Loucy (cell line): ENCODE data around the gene SLC1A4.

Source experiments
- H2AFZ ChIP-seq: fragments of 200-600 bp; sonication (generic); 2 replicates; pipeline ENCODE4 v1.6.0; 2016; ENCODE audit warnings: antibody characterized with exemption, mild to moderate bottlenecking, low read length, moderate library complexity
- H3F3A ChIP-seq: fragments of 200-600 bp; 2 replicates; pipeline ENCODE4 v1.6.0; 2016; ENCODE audit warnings: antibody characterized with exemption, low read depth, mild to moderate bottlenecking
- H3K27me3 ChIP-seq: fragments of 200-600 bp; sonication (generic); 2 replicates; pipeline ENCODE4 v1.6.1; 2014; ENCODE audit warnings: low read length, mild to moderate bottlenecking; ENCODE audit not compliant: insufficient read depth, poor library complexity, severe bottlenecking
- H3K36me3 ChIP-seq: fragments of 200-600 bp; sonication (generic); 2 replicates; pipeline ENCODE4 v1.6.1; 2016; ENCODE audit warnings: low read length; ENCODE audit not compliant: insufficient read depth
- H3K4me1 ChIP-seq: fragments of 200-600 bp; sonication (generic); 2 replicates; pipeline ENCODE4 v1.5.1; 2014; ENCODE audit warnings: low read length, mild to moderate bottlenecking; ENCODE audit not compliant: insufficient read depth, poor library complexity, severe bottlenecking
- H3K4me2 ChIP-seq: fragments of 200-600 bp; sonication (generic); 2 replicates; pipeline ENCODE4 v1.6.0; 2014; ENCODE audit warnings: antibody characterized with exemption, low read length, low read depth, mild to moderate bottlenecking; ENCODE audit not compliant: poor library complexity, severe bottlenecking
- H3K4me3 ChIP-seq: fragments of 200-600 bp; sonication (generic); 2 replicates; pipeline ENCODE4 v1.5.1; 2014; ENCODE audit warnings: low read length, mild to moderate bottlenecking, mixed read lengths; ENCODE audit not compliant: poor library complexity, severe bottlenecking
- H3K79me2 ChIP-seq: fragments of 200-600 bp; sonication (generic); 2 replicates; pipeline ENCODE4 v1.6.1; 2014; ENCODE audit warnings: low read length; ENCODE audit not compliant: insufficient read depth
- H3K9ac ChIP-seq: fragments of 200-600 bp; sonication (generic); 2 replicates; pipeline ENCODE4 v1.6.0; 2014; ENCODE audit warnings: mild to moderate bottlenecking, low read depth, low read length, moderate library complexity; ENCODE audit not compliant: poor library complexity, severe bottlenecking
- H3K9me2 ChIP-seq: fragments of 200-600 bp; sonication (generic); replicated peaks from 2 replicates; pipeline ENCODE4 v1.6.1; 2016; ENCODE audit warnings: low read depth, low read length, mixed read lengths
- H3K9me3 ChIP-seq: fragments of 200-600 bp; sonication (generic); 2 replicates; pipeline ENCODE4 v1.6.1; 2014; ENCODE audit warnings: mild to moderate bottlenecking, antibody characterized with exemption, low read length, low read depth; ENCODE audit not compliant: insufficient read depth
- H4K20me1 ChIP-seq: fragments of 200-600 bp; sonication (generic); 2 replicates; pipeline ENCODE4 v1.6.0; 2014; ENCODE audit warnings: antibody characterized with exemption, low read length, mild to moderate bottlenecking; ENCODE audit not compliant: insufficient read depth, poor library complexity, severe bottlenecking
- EZH2phosphoT487 ChIP-seq: fragments of 200-600 bp; IDR thresholded peaks from 2 replicates; pipeline ENCODE4 v1.6.1; 2018; ENCODE audit warnings: antibody characterized with exemption, mild to moderate bottlenecking, moderate library complexity, borderline replicate concordance
- TF ChIP-seq, protein P1 (sequence below): fragments of 200-600 bp; sonication (generic); conservative IDR thresholded peaks from 2 replicates; pipeline ENCODE4 v1.5.1; 2014; ENCODE audit warnings: mild to moderate bottlenecking, antibody characterized with exemption, low read length

Gene SLC1A4

DNA sequence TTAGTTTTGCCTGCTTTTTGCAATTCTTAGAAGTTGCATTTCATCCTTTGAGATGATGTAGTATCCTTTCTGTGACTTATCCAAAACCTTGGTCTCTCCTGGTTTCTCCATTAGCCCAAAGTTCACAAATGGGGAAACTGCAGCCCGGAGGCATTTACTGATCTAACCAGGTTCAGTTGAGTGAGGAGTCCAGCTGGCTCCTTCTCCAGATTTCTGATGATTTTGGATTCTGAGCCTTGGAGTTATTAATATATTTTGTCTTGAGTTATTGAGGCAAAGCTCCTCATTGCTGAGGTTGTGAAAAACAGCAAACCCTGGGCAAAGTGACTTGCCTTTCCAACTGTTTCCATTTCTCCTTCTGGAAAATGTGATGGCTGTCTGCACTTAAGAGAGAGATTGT lies 1.7 kb downstream of the SLC1A4 start:
- H4K20me1 ChIP-seq: peaks cover 43% of the 10 kb centered on the region

DNA sequence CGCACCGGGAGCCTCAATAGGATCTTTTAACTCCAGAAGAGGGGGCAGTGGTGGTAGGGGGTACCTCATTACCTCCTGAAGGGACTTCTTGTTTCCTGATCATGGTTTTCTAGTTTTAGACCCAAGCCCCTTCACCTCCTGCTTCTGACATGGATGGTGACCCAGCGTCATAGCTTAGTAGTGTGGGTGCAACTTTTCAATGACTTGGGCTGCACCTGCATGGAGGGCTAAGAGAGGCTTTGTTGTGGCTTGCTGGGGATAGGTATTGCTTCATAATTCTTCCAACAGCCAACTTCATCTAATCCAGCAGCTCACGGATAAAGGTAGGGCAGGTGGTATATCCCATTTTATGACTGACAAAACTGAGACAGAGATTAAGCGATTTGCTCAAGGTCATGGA lies 3.0 kb downstream of the SLC1A4 start:
- peak overlapping the region; percentile 54 for H3K9ac ChIP-seq
- H3K27me3 ChIP-seq: no peaks in the 10 kb centered on the region
- H2AFZ ChIP-seq: no peak overlapping the region
- H3K79me2 ChIP-seq: peaks cover 83% of the 10 kb centered on the region
- no peaks in the 10 kb centered on the region for H3F3A ChIP-seq
- H3K4me3 ChIP-seq: peak overlapping the region; percentile 64
- TF ChIP-seq, protein P1, sequence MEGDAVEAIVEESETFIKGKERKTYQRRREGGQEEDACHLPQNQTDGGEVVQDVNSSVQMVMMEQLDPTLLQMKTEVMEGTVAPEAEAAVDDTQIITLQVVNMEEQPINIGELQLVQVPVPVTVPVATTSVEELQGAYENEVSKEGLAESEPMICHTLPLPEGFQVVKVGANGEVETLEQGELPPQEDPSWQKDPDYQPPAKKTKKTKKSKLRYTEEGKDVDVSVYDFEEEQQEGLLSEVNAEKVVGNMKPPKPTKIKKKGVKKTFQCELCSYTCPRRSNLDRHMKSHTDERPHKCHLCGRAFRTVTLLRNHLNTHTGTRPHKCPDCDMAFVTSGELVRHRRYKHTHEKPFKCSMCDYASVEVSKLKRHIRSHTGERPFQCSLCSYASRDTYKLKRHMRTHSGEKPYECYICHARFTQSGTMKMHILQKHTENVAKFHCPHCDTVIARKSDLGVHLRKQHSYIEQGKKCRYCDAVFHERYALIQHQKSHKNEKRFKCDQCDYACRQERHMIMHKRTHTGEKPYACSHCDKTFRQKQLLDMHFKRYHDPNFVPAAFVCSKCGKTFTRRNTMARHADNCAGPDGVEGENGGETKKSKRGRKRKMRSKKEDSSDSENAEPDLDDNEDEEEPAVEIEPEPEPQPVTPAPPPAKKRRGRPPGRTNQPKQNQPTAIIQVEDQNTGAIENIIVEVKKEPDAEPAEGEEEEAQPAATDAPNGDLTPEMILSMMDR: no peak
- no peak for TF ChIP-seq EZH2phosphoT487
- H3K9me2 ChIP-seq: no peaks in the 10 kb centered on the region
- H3K4me2 ChIP-seq: peak overlapping the region; percentile 99
- peaks cover 65% of the 10 kb centered on the region for H3K4me1 ChIP-seq
- no peaks in the 10 kb centered on the region for H3K36me3 ChIP-seq
- no peaks in the 10 kb centered on the region for H3K9me3 ChIP-seq
- peaks cover 46% of the 10 kb centered on the region for H4K20me1 ChIP-seq

More for the DNA sequence above, 1.7 kb downstream of the SLC1A4 start:
- peak overlapping the region; percentile 85 for H3K9ac ChIP-seq
- H3F3A ChIP-seq: no peaks in the 10 kb centered on the region
- peaks cover 69% of the 10 kb centered on the region for H3K4me1 ChIP-seq
- H2AFZ ChIP-seq: no peak overlapping the region
- H3K4me3 ChIP-seq: peak overlapping the region; percentile 86
- no peaks in the 10 kb centered on the region for H3K9me2 ChIP-seq
- H3K4me2 ChIP-seq: peak overlapping the region; percentile 99
- peaks cover 70% of the 10 kb centered on the region for H3K79me2 ChIP-seq
- no peaks in the 10 kb centered on the region for H3K27me3 ChIP-seq
- no peaks in the 10 kb centered on the region for H3K9me3 ChIP-seq
- TF ChIP-seq EZH2phosphoT487: no peak
- TF ChIP-seq, protein P1: no peak
- no peaks in the 10 kb centered on the region for H3K36me3 ChIP-seq

DNA sequence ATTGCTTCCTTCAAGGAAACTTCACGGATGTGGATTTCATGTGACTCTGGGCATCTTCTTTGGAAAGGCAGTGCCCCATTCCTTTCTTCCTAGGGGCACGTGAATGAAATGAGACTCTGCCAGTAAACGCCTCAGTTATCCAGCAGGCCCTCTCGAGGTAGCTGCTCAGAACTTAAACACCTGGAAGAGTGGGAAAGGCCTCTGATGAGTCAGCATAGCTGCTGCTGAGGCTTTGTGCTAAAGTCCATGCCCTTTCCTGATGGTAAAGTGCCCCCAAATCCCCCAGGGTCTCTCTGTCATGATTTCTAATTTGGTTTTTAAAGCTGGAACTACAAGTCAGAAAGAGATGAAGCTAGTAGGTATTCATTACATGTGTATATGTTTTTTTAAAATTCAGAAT lies 3.8 kb downstream of the SLC1A4 start:
- peaks cover 62% of the 10 kb centered on the region for H3K4me1 ChIP-seq
- no peaks in the 10 kb centered on the region for H3F3A ChIP-seq
- H3K9me3 ChIP-seq: no peaks in the 10 kb centered on the region
- H2AFZ ChIP-seq: no peak overlapping the region
- H3K9me2 ChIP-seq: no peaks in the 10 kb centered on the region
- peaks cover 46% of the 10 kb centered on the region for H4K20me1 ChIP-seq
- no peaks in the 10 kb centered on the region for H3K27me3 ChIP-seq
- no peaks in the 10 kb centered on the region for H3K36me3 ChIP-seq
- peak overlapping the region; percentile 54 for H3K9ac ChIP-seq
- H3K79me2 ChIP-seq: peaks cover 86% of the 10 kb centered on the region
- H3K4me3 ChIP-seq: peak overlapping the region; percentile 64
- H3K4me2 ChIP-seq: peak overlapping the region; percentile 99
- TF ChIP-seq EZH2phosphoT487: no peak
- TF ChIP-seq, protein P1: no peak
